Transverse colon (tissue), 4 donors: ENCODE measurements around the gene ZNF138.

ENCODE experiments used
- CTCF ChIP-seq, 5 experiments: fragments of 200-600 bp in 3 of 5; fragments of 450-650 bp in 2 of 5; sonication (generic) in 3 of 5; IDR thresholded peaks; 1 replicate in 2 of 5; 2 replicates in 3 of 5; pipeline ENCODE4 v1.5.1; 2016 to 2017; ENCODE audit warnings: antibody characterized with exemption in 5 of 5, inconsistent platforms in 3 of 5, mild to moderate bottlenecking in 2 of 5, moderate library complexity in 1 of 5
- EP300 ChIP-seq: sonication (generic); formaldehyde crosslinking; IDR thresholded peaks from one replicate; pipeline ENCODE4 v1.6.1; 2017; ENCODE audit warnings: antibody characterized with exemption, low read depth
- POLR2AphosphoS5 ChIP-seq, 3 donors: sonication (generic); formaldehyde crosslinking; IDR thresholded peaks; one replicate each; pipeline ENCODE4 v1.6.1; 2016; ENCODE audit warnings: antibody characterized with exemption in 3 of 3

GRCh38 chr7:64875658-64876406 lies 81.6 kb downstream of the ZNF138 start:
- no peak for TF ChIP-seq CTCF (IDR thresholded peaks at IDR 0.05)
- TF ChIP-seq POLR2AphosphoS5 (IDR thresholded peaks at IDR 0.05): no peak
- TF ChIP-seq EP300: no peak
